ENCODE measurements around the gene SETD3. TPM values are rescaled to one million over a fixed set of nuclear protein-coding genes. Genes with fewer than 3 reads are reported as not detected.

Gene SETD3
- total RNA-seq, 1 donor from 2014 or later, result 119 TPM

DNA sequence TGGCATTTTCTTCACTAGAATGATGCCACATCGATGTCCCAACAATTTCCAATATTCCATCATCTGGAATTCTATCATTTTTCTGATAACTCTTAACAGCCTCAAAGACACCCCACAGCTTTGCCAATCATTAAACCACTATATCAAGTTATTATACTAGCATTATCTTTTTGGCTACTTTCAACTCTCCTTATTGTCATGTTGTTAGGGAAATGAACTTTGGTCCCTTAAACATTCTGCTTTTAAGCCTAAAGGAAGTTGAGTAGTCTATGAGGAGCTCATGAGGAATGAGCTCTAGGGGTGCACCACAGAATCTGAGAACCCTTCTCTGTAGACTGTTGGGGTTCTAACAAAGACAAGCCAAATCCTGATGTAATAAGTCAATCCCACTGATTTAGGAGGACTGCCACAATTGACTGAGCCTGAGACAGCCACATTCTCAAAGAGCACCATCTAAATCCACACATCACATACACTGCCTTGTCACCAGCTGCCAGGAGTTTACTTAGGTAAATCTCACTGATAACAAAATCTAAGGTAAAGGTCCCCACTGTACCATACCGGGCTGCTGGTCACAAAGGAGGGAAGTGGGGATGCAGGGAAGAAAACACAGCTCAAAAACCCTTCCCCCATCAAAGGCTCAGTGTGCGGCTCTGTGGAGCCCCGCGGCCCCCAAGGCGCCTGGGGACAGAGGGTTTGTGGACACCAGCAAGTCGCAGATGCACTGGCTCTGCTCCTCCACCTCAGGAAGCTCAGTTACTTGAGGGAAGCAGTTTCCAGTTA, 58.2 kb downstream of the SETD3 start:
- DNase-seq, result no peak

DNA sequence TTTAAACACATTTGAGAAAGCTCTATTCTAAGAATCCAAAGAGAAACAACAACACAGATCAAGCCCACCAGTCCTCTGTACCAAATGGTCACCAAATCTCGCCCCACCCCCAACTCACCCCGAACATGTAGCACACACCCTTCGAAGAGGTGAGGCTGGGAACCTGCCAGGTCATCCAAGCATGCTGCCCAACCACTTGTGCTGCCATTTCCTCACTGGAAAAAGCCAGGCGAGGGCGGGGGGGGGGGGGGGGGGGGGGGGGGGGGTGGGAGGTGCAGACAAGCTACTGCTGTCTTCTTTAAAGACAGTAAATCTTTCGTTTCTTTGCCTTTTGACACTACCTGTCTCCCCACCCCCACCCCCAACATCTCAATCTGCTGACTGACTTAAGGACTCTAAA, 59.9 kb downstream of the SETD3 start:
- no peak for DNase-seq

DNA sequence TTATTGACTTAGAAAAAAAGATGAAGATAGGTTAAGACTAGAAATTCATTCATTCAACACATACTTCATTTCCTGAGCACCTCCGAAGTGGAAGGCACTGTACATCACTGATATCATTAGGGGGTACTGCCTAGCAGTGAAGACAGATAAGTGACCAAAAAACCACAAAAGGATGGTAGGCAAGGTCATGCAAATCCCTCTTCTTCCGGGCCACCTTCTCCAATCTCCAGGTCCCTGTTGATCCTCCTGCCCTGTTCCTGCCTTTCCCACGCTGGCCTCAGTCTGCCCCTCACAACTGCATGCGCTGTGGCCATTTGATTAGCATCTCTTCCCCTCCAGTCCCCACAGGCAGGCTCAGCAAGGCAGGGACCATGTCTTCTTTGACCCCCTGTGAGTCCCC, 60.8 kb downstream of the SETD3 start:
- DNase-seq, result no peak

DNA sequence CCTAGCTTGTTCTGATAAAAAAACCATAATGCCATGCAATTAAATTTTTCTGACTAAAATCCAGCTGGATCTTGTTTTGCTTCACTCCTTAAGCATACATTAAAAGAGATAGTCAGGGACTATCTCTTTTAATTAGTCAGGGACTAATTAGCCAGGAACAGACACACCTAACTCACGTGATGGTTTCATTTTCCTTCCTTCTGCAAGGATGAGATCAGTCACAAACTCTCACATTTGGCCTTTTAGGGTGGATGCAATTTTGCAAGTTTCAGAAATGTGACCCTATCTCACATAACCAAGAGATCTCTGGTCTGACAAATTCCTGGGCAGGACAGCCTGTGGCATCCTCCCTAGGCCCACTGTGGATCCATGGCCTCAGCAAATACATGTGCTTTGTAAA, 62.4 kb downstream of the SETD3 start:
- no peak for DNase-seq

DNA sequence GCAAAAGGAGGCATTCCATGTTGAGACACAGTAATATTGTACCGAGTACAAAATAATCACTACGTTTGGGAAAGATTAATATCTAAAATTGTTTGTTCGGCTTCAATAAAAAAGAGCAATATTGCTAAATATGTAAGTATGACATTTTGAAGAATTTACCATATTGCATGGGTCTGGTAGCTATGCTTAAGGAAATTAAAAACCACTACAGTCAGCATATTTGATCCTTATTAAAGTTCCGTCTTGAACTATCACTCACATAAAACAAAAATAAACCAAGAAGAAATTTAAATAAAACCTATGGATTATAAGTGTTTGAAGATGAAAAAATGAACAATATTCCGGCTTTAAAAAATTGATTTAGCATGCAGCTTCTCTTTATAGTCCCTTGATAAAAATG, 63.8 kb downstream of the SETD3 start:
- DNase-seq, result no peak

DNA sequence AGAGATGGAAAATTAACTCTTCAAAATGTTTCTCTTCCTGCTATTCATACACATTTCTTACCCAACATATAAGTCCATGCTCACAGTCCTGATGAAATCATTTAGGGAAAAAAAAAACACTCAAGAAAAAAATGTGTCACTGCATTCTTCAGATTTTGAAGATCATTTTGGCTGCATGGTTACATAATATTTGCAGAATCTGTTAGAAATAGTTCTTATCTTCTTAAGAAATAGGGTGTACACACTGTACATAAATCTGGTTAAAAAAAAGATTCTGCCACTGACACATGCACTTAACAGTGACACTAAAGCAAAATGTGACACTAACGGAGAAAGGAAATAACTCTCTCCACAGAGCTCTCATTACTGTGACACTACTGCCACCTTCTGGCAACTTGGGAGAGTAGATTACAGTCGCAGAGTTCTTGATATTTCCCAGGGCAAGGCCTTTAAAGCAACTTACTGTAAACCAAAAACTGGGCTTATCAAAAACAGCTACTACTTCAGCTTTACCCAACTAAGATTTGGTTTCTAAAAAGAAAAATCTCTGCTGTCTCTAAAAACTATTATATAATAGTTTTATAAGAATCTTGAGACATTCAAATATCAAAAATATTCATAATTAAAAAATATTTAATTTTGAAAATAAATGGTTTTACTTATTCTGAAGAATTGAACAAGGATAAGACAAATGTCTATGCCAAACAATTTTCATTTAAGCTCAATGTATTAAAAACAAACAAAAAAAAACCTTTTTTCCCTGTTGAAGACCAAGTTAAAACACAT, 65.0 kb downstream of the SETD3 start:
- peak; percentile 94 for DNase-seq

DNA sequence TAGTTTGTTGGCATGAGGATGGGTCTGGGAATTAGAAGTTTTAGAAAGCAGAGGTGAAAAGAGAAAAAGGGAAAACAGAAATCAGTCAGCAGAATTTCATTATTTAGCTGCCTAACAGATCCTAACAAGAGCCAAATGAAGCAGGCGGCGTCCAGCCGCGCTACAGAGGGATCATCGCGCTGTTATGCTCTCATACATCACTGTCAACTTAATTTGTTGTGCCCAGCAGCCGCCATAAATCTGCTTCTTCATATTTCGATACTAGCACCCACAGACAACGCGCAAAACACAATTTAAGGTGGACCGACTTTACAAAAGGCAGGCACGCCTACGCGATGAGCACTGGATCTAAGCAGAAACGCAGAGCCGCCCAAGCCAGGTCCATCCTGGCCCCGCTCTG, 66.7 kb downstream of the SETD3 start:
- peak; percentile 21 for DNase-seq

DNA sequence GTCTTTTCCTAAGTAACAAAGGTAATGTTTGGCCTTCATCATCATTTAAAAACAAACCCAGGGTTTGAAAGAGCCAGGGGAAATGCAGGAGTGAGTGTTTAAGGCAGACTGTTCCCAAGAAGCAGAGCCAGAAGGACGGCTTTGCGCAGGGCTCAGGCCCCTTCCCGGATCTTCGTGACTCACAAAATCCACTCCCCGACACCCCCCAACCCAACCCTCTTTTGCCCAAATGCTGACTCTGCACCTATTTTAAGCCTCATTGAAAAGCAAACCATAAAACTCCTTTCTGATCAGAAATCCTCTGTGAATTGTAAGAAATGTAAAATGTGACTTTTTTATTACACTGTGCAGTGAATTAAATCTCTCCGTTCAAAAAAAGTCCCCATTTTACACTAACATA, 67.5 kb downstream of the SETD3 start:
- no peak for DNase-seq

DNA sequence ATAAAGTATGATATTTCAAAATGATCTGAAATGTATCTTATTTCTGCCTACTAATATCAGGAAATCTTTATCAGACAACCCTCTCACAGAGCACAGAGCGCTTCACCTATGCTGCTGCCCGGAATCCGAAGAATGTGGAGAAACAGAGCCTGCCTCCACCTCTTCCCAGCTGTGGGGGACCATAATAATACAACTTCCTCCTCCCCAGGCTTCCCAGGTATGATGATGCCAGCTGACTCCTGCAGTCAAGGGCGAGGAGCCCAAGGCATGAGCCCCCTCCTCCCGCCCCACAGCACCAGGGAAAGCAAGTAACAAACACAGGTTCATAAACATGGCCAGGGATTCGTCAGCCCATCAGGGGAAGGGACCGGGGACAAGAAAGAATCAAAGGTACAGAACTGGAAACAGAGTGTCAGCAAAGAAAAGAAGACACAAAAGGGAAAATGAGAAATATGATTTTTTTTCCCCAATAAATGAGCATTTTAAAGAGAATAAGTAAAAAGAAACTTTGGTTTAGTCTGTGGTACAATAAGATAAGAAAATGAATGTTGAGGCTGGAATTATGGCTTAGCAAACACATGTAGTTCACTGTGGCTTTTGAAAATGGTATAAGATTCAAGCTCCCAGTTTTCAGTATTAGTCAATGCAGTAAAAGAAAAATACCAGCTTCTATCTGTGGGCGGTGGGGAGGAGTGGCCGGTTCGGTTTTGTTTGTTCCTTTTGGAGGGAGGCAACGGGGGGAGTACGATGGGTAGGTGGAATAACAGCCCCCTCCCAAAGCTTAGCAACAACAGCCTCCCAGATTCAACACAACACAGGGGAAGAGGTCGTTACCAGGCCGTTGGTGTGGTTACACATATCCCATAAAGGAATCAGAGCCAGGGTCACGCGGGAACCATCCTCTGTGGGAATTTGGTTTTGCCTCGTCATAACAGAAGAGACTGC, 68.3 kb downstream of the SETD3 start:
- DNase-seq, result no peak

DNA sequence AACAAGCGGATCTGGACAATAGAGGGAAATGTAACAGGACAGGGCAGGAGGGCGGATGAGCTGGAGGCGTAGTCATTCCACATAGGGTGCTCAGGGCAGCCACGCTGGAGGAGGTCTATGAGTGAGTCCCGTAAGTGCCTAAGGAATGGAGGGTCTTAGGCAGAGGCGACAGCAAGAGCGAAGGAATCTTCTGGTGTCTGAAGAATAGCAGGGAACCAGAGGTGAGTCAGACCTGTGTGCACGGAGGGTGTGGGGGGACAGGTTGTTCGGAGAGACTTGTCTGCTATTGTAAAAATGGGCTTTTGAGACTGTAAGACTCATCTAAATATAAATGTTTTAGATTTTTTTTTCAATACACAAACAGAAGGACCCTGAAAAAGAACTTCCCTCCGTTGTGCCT, 70.6 kb downstream of the SETD3 start:
- DNase-seq, result no peak

DNA sequence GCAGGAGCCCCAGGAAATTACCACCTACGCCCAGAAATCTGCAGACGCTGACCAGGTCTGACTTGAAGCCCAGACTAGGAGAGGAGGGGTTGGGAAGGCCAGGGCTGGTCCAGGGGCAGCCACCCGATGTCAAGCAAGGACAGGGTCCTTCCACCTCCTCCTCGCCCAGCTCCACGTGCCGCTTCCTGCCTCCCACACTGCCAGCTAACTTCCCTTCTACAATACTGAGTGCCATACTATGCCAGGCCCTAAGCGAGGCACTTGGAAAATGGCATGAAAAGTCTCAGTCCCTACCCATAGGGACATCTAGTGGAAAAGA, 71.7 kb downstream of the SETD3 start:
- no peak for DNase-seq

DNA sequence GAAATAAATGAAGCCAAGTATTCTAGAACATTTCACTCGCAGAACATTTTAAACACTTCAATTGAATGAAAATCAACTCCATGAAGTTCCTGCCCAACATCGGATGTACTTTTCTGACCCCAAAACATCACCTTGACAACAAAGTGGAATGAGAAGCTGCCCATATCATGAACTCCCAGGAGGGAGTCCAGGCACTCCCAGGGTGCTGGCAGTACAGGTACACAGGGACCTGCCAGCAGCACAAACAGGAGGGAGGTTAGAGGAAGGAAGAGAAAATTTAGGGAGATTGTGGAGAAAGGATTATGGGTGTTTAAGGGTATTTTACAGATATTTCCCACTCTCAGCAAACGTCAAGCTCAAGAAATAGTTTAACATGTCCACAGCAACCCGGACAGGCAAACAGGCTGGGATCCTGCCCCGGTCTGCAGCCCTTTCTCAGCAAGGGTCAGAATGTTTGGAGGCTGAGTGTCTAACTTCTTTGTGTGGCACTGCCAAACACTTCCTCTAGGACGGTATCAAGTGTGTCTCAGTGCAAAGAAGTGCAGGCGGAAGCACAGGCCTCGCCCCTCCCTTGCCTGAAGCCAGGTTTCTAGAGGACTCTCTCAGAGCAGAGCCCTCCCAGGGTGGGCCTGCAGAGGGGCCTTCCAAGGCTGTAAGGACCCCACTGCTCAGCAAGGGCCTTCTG, 72.2 kb downstream of the SETD3 start:
- DNase-seq, result no peak

DNA sequence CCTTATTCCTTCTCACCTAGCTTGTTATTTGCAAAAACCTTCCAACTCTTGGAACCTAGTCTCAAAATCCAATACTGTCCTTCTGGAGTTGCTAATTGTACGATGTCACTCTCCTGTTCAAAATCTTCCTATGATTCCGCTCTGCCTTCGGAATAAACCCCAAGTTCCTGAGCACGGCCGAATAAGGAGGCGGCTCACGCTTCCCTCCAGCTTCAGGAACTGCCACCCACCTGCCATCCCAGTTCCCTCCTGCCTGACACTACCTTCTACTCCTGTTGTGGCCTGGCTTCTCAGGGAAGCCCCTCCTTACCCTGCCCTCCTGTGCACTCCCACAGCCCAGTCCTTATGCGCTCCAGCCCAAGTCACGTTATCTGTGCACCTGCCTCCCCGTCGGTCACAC, 73.2 kb downstream of the SETD3 start:
- no peak for DNase-seq

DNA sequence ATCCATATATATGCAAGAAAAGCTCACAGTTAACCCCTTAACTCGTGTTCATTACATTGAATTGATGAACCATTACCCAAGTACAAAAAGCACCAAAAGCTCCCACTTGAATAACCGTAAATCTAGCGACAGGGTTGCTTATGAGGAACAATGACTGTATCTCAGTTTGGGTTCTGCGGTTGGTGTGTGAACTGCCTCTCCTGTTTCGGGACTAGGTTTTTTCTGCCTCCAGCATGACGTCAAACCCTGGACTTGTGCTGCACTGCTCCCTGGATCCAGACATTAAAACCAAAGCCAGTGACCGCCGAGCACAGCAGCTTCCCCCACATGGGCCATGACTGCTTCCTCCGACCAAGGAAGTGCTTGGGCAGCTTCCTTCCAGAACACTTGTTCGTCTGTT, 77.7 kb downstream of the SETD3 start:
- no peak for DNase-seq

DNA sequence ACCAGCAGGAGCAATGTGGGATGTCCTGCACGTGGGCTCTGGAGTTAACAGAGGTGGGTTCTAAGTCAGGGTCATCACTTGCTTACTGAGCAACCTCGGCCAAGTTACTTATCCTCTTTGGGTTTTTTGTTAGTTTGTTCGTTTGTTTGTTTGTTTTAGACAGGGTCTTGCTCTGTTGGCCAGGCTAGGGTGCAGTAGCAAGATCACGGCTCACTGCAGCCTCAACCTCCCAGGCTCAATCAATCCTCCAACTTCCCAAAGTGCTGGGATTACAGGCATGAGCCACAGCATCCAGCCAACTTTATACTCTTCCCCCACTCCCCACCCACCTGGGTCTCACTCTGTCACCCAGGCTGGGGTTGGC, 78.4 kb downstream of the SETD3 start:
- no peak for DNase-seq

DNA sequence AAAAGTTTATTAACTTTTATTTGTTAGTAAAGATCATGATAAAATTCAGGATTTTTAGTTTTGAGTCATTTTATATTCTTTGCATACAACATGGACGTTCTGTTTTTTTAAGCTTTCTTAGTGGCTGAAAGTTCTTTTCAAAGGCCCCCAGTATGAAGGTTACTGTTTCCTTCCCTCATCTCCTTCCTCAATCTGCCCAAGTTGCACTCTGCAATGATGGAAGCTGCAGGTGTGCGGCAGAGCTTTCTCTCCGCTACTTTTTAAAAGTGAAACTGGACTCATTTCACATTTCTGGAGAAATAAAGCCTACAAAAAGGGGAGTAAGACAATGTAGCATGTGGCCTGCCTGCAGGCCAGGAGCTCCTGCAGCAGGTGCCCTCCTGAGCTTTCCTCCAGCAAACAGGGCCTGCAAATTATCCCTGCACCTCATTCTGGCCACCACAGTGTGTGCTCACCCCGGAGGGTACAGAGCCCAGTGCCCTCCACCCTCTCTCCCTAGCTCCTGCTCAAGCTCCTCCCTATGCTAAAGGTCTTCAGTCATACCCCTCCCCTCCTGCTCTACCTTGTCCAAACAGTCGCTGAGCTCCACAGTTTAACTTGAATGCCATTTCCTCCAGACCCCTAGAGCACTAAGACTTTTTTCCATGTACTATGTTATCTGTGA, 78.9 kb downstream of the SETD3 start:
- DNase-seq, result no peak

DNA sequence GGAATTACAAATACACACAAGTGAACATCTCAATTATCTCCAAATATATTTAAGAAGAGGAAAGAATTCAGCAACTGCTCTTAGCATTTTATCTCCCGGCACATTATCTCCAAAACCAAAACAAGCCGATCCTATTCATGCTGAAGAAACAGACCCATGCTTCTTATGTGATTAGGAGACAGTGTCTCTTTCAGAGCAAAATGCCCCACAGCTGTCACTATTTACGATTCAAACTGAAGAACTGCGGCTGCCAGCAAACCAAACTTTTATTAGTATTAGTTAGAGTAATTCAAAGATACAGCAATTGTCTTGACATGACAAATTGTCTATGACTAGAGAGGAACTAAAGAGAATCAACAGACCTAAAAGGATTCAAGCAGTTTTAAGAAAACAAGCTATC, 79.4 kb downstream of the SETD3 start:
- DNase-seq, result peak; percentile 43

DNA sequence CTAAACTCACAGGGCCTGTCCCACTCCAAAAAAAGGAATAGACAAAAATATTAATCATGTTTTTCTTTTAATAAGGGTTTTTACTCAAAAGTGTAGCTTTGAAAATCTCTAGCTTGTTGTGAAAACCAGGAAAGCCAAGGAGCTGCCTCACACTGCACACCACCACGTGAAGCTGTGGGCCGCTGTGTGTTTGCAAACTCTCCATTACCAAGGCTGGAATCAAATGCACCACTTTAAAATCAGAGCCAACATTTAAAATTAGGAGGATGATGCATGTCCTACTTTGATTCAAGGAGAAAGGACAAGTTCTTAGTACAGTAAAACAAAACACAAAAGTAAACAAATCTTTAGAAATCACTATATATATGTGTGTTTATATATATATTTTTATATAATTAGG, 83.0 kb downstream of the SETD3 start:
- no peak for DNase-seq

DNA sequence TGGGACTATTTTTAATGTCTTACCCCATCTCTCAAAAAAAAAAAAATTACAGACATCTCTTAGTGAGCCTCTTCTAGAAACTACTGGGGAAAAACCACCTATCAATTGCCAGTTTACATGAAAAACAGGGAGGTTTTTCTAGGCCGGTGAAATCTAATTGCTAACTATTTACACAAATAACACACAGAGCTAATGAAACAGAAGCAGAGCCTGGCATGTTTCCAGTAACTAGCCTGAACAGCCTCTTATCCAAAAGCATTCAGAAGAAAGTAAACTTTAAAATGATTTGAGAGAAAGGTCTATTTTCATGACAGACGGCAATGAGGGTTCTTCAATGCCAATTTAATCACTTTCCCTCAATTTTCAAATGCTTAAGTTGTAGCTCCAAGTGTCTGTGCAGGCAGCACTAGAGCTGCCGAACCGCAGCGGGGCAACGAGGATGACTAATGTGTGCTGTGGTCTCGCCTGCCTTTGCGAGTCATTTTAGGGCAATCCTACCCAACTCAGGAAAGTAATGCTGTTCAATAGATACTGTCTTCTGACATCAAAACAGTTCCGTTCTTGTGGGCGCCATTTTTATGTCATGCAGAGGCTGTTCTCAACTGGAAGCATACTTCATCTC, 84.6 kb downstream of the SETD3 start:
- peak; percentile 20 for DNase-seq

DNA sequence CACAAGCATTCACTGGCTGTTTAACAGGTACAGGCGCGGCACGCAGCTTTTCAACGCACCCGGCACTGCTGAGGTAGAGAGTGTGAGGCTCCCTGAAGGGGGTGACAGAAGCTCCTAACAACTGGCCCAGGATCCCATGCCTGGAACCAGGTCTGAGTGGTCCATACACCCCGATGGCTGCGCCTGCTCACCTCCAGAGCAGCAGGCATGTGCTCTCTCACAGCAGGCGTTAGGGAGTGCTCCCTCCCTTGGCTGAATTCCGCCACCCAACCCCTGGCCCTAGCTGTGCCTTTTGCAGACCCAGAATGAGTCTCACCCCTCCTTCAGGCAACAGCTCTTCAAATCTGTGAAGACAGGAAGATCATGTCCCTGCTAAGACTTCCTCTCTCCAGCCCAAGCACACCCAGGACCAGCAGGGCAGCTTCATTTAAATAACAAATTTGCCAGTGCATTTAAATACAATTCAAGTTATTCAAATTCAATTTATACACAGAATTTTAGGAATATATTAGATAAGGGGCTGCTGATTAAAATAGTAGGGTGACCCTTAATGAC, 86.0 kb downstream of the SETD3 start:
- no peak for DNase-seq

DNA sequence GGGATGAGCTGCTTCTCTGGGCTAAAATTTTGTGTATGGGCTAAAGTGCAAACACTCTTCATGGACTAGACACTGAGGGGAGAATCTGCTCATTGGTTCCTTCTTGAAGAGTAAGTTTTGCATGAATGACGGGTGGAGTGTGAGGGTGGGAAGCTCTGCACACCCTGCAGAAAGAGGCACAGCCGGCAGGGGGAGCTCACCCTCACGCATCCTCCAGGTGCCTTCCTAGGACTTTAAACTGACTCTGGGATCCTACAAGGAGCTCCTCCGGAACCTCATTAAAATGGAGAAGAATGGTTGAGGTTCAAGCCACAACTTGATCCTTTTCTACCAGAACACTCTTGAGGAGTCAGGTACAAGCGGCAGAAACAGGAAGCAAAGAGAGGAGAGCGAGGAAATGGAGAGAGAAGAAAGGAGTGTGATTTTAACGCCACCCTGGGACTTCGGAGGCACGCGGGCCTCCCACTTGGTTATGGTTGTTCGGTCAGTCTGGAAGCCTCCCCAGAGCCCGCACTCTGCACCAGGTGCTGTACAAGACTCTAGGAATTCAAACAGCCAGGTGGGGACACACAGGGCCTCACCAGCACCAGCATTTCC, 87.5 kb downstream of the SETD3 start:
- DNase-seq, result peak; percentile 33
